Measurements from ENCODE around the gene CCDC197. TPM values are rescaled to one million over a fixed set of nuclear protein-coding genes. Genes with fewer than 3 reads are reported as not detected.

Gene CCDC197
- total and polyA plus RNA-seq, 7 donors: not detected

DNA sequence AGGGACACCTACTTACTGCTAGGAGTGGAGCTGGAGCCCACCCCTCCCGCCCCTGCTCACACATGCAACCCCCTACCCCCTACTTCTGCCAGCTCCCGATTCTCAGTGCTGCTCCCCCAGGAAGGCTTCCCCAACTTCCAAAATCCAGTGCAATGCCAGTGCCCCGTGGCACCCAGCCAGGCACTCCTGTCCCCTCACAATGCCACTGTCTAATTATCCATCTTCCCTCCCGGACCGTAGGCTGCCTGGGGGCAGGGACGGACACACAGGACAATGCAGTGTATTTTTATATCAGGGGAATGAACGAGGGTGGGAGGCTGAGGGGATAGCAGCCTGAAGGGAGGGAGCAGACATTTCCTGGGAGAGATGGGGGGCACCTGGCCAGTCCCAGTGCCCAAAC, 41.4 kb downstream of the CCDC197 start:
- DNase-seq: no peak
- peaks cover 0 to 18% (median 13%) of the 10 kb centered on the region in 4 donors for H3K4me1 ChIP-seq
- H3K27ac ChIP-seq: no peak overlapping the region
- no peaks in the 10 kb centered on the region for H3K27me3 ChIP-seq
- no peak overlapping the region for H3K4me3 ChIP-seq
- WGBS, 2 donors: 90 to 91% methylated on average over 7 of the region's 7 CpGs
- TF ChIP-seq EP300 (IDR thresholded peaks at IDR 0.05) (no peak), POLR2A (IDR thresholded peaks at IDR 0.05) (no peak), CTCF (IDR thresholded peaks at IDR 0.05) (no peak), POLR2AphosphoS5 (IDR thresholded peaks at IDR 0.05) (no peak)
- no peaks in the 10 kb centered on the region for H3K9me3 ChIP-seq
- intact Hi-C loops (cut with DNase I): loop anchor here (5.0 kb wide), 1 partner anchor 139 kb away; no protein-coding TSS in a partner anchor
- peaks cover 0 to 2% (median 0%) of the 10 kb centered on the region in 4 donors for H3K36me3 ChIP-seq

DNA sequence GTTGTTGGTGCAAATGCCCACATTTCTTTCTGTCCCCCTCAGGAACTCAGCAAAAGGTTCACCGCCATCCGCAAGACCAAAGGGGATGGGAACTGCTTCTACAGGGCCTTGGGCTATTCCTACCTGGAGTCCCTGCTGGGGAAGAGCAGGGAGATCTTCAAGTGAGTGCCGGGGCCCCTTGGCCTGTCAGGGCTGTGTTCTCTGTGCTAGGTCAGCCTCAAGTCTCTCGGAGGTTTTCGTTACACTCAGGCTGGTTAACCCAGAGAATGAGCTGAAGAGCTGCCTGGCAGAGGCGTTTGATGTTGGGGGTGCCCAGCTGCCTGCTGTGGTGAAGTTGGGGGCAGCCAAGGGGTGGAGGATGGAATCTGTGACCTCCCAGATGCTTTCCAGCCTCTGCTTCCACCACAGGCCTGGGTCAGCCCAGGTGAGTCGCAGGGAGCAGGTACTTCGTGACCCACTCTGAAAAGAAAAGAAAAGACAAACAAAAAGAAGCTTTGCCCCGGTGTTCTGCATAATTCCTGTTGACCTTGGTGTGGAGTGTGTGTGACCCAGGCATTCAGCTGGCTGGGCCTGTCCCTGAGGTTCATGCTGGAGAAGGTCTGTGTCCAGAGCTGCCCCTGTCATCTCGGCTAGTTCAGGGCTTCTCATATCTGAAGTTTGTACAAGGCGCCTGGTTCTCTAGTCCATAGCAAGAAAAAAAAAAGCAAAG, 42.0 kb downstream of the CCDC197 start:
- Histone ChIP-seq H3K27me3 (no peaks in the 10 kb centered on the region), H3K4me1 (peaks cover 0 to 18% (median 13%) of the 10 kb centered on the region in 4 donors), H3K4me3 (no peak overlapping the region), H3K27ac (no peak overlapping the region), H3K36me3 (peaks cover 0 to 5% (median 0%) of the 10 kb centered on the region in 4 donors), H3K9me3 (no peaks in the 10 kb centered on the region)
- 90 to 91% methylated on average over 11 of the region's 11 CpGs for WGBS, 2 donors
- intact Hi-C loops (cut with DNase I): loop anchor here (5.0 kb wide), 1 partner anchor 138 kb away; no protein-coding TSS in a partner anchor
- DNase-seq: no peak
- no peak for TF ChIP-seq CTCF (IDR thresholded peaks at IDR 0.05)
- no peak for TF ChIP-seq EP300 (IDR thresholded peaks at IDR 0.05)
- TF ChIP-seq POLR2A (IDR thresholded peaks at IDR 0.05): no peak
- no peak for TF ChIP-seq POLR2AphosphoS5 (IDR thresholded peaks at IDR 0.05)

- no peak for TF ChIP-seq POLR2AphosphoS5 (IDR thresholded peaks at IDR 0.05)
- no peak for TF ChIP-seq POLR2A (IDR thresholded peaks at IDR 0.05)
- no peak for TF ChIP-seq EP300 (IDR thresholded peaks at IDR 0.05)
- no peak for TF ChIP-seq CTCF (IDR thresholded peaks at IDR 0.05)
- Histone ChIP-seq H3K9me3 (no peaks in the 10 kb centered on the region), H3K27me3 (no peaks in the 10 kb centered on the region), H3K27ac (no peak overlapping the region), H3K4me3 (no peak overlapping the region), H3K36me3 (peaks cover 0 to 16% (median 1%) of the 10 kb centered on the region in 4 donors), H3K4me1 (peaks cover 0 to 18% (median 13%) of the 10 kb centered on the region in 4 donors)
- no peak for DNase-seq
- intact Hi-C loops (cut with DNase I): no loop called here
- WGBS, 2 donors: 87 to 91% methylated on average over 5 of the region's 5 CpGs
Observed at GRCh38 chr14:94040247-94040646, 43.1 kb downstream of the CCDC197 start.

GRCh38 chr14:94040796-94041195, 43.7 kb downstream of the CCDC197 start:
- no peak for DNase-seq
- no peak for TF ChIP-seq EP300 (IDR thresholded peaks at IDR 0.05)
- TF ChIP-seq POLR2AphosphoS5 (IDR thresholded peaks at IDR 0.05): no peak
- no peak for TF ChIP-seq POLR2A (IDR thresholded peaks at IDR 0.05)
- no peak for TF ChIP-seq CTCF (IDR thresholded peaks at IDR 0.05)
- H3K9me3 ChIP-seq: no peaks in the 10 kb centered on the region
- WGBS, 2 donors: 88 to 92% methylated on average over 13 of the region's 13 CpGs
- peaks cover 0 to 18% (median 13%) of the 10 kb centered on the region in 4 donors for H3K4me1 ChIP-seq
- H3K27ac ChIP-seq: no peak overlapping the region
- intact Hi-C loops (cut with DNase I): no loop called here
- H3K36me3 ChIP-seq: peaks cover 0 to 21% (median 3%) of the 10 kb centered on the region in 4 donors
- no peaks in the 10 kb centered on the region for H3K27me3 ChIP-seq
- no peak overlapping the region for H3K4me3 ChIP-seq

Measured in sigmoid colon (tissue), 7 donors.